ENCODE measurements around the gene ACP1. TPM values are rescaled to one million over a fixed set of nuclear protein-coding genes. Genes with fewer than 3 reads are reported as not detected.

ACP1 gene
- total RNA-seq, 2 experiments from 2014 or later, result 95.2 to 113 TPM

DNA sequence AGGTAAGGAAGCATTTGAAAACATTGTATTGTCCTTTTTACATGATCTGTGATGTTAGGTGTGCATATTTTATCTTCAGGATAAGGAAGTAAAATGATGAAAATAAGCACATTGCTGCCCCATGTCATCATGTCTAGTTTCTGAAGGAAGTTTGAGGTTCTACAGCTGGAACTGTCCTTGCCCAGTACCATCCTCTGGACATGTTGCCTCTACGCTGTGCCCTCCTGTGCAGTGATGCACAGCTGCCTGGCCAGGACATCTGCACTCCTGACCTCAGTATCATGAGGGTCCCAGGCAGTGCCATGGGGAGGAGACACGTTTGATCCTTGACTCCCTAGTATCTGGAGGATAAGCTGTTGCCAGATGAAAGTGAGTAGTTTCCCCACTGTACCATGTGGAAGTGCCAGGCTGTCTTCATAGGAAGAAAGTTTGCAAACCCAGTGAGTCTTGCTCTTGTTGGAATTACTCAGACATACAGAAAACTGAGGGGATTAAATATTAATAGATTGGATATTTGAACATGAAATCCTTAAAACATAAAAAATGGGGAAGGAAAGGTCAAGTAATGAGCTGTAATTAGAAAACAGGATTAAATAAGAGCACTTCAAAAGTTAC, 13.7 kb downstream of the ACP1 start:
- Mint-ChIP-seq H3K27ac (no peak overlapping the region), H3K9me3 (ENCODE audit: low read depth) (no peaks in the 10 kb centered on the region), H3K4me1 (peaks cover 2% of the 10 kb centered on the region), H3K4me3 (no peak overlapping the region), H3K36me3 (peaks cover 39% of the 10 kb centered on the region), H3K27me3 (no peaks in the 10 kb centered on the region)
- CTCF ChIA-PET, result interaction anchor here (0.9 to 1.3 kb wide), 2 partner anchors 258 to 359 kb away, joined by 3 to 4 read pairs; no protein-coding TSS in a partner anchor
- ATAC-seq, result no peak
- no peak for DNase-seq

DNA sequence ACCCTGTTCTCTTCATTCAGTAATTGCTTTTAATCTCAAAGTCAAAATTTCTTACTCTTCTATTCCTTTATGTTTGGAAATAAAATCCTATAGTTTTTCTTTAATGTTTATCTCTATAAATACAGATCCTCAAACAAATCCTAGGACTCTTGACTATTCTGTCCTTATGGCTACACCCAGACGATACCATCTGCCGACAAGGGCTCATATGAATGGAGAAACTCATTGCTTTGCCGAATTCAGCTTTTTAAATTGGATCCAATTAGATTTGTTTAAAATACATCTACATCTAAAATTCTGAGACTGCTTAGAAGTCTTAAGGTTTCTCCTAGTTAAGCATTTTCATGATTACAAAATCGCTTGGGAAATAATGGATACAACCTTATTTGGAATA, 14.2 kb downstream of the ACP1 start:
- Mint-ChIP-seq H3K4me3 (no peak overlapping the region), H3K4me1 (peaks cover 2% of the 10 kb centered on the region), H3K27ac (no peak overlapping the region), H3K36me3 (peaks cover 39% of the 10 kb centered on the region), H3K9me3 (ENCODE audit: low read depth) (no peaks in the 10 kb centered on the region), H3K27me3 (no peaks in the 10 kb centered on the region)
- CTCF ChIA-PET, result interaction anchor here (0.6 to 1.3 kb wide), 3 partner anchors 257 to 358 kb away, joined by 3 to 4 read pairs (median 4); no protein-coding TSS in a partner anchor
- ATAC-seq (no peak), DNase-seq (no peak)

DNA sequence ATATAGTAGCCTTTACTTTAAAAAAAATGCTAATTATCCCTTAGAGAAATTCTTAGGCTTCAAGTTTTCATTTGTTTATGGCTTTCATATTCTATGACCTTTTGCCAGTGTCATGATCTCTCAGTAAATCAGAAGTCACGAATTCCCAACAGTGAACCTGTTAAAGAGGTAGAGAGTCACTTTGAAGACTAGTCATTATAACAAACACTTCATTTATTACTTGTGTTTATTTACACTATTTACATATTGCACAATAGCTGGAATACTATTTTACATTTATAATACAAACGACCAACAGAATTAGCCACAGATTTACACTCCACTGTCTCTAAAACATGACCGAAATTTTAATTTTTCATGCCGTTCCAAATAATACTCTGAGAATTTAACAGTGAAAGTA, 14.6 kb downstream of the ACP1 start:
- Mint-ChIP-seq H3K4me1 (peaks cover 2% of the 10 kb centered on the region), H3K27ac (no peak overlapping the region), H3K27me3 (no peaks in the 10 kb centered on the region), H3K9me3 (ENCODE audit: low read depth) (no peaks in the 10 kb centered on the region), H3K36me3 (peaks cover 38% of the 10 kb centered on the region), H3K4me3 (no peak overlapping the region)
- DNase-seq (no peak), ATAC-seq (no peak)
- CTCF ChIA-PET, result interaction anchor here (0.6 to 0.9 kb wide), 2 partner anchors 257 to 259 kb away, joined by 3 to 4 read pairs; no protein-coding TSS in a partner anchor

DNA sequence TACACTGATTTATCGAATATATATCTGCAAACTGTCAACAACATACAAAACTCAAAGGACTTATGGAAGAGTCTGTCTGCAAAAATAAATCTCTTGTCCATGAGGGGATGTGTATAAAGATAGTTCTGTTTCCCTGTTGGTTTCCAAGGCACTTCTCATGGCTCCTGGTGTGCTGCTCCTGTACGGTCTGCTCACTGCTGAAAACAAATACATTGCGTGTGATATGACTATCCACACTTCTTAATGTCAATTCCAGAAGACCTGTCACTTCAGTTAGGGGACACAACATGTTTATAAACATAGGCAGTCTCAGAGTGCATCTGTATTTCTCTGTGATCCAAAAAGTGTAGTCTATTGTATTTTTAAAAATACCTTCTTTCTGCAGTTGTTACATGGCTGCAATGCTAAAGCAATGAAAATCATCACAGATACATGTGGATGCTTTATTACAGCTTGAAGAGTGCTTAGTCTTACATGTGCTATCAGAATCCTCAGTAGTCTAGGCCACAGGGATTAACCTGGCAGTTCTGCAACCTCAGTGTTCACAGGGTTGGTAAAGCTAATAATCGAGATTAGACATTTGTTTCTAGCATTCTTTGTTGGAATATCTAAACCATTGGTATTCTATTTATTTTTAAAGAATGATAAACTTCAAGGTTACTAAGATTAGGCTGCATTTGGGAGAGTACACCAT, 15.4 kb downstream of the ACP1 start:
- Mint-ChIP-seq H3K9me3 (ENCODE audit: low read depth) (no peaks in the 10 kb centered on the region), H3K27me3 (no peaks in the 10 kb centered on the region), H3K27ac (no peak overlapping the region), H3K4me1 (no peaks in the 10 kb centered on the region), H3K36me3 (peaks cover 36% of the 10 kb centered on the region), H3K4me3 (no peak overlapping the region)
- CTCF ChIA-PET, result no interaction called here
- ATAC-seq (no peak), DNase-seq (no peak)

DNA sequence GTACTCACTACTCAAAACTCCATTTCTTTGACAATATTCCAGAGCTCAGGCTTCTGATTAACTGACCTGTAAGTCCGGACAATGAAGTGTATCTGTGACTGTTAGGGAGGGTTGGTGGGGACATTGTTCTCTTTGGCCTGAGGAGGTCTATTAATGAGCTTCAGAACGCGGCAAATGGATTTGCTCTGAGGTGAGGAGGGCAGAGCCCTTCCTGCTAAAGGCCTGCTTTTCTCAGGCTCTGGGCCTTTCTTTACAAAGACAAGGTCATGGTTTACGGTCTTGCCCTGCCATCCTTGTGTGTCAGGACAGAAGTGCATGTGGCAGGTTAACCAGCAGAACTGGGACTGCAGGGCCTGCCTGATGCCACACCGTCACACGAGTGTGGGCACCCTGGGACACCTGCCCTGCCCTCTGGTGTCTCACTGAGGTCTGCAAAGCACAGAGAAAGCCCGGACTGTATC, 15.9 kb downstream of the ACP1 start:
- H3K9me3 Mint-ChIP-seq (ENCODE audit: low read depth), result no peaks in the 10 kb centered on the region
- no peaks in the 10 kb centered on the region for H3K4me1 Mint-ChIP-seq
- CTCF ChIA-PET, result no interaction called here
- ATAC-seq (no peak), DNase-seq (no peak)
- H3K4me3 Mint-ChIP-seq, result no peak overlapping the region
- peaks cover 5% of the 10 kb centered on the region for H3K27me3 Mint-ChIP-seq
- no peak overlapping the region for H3K27ac Mint-ChIP-seq
- peaks cover 32% of the 10 kb centered on the region for H3K36me3 Mint-ChIP-seq

DNA sequence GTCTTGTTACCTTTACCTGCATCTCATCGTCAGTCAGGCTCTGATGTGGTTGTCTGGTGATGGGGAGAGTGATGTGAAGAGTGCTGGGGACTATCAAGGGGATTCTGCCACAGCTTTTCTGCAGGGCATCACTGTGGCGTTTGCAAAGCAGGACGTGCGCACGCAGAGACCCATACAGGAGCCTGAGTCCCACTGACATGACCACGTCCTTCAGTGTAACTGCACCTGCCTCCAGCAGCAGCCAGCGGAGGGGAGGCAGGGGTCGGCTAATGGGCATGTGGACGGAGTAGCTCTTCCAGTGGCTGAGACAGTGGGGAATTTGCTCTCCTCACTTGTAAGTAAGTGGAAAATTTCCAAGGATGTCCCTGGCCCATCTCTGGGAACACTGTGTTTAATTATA, 16.6 kb downstream of the ACP1 start:
- Mint-ChIP-seq H3K9me3 (ENCODE audit: low read depth) (no peaks in the 10 kb centered on the region), H3K4me1 (no peaks in the 10 kb centered on the region), H3K36me3 (peaks cover 32% of the 10 kb centered on the region), H3K27me3 (peaks cover 12% of the 10 kb centered on the region), H3K27ac (no peak overlapping the region), H3K4me3 (no peak overlapping the region)
- no peak for ATAC-seq
- CTCF ChIA-PET, result no interaction called here
- DNase-seq, result no peak

DNA sequence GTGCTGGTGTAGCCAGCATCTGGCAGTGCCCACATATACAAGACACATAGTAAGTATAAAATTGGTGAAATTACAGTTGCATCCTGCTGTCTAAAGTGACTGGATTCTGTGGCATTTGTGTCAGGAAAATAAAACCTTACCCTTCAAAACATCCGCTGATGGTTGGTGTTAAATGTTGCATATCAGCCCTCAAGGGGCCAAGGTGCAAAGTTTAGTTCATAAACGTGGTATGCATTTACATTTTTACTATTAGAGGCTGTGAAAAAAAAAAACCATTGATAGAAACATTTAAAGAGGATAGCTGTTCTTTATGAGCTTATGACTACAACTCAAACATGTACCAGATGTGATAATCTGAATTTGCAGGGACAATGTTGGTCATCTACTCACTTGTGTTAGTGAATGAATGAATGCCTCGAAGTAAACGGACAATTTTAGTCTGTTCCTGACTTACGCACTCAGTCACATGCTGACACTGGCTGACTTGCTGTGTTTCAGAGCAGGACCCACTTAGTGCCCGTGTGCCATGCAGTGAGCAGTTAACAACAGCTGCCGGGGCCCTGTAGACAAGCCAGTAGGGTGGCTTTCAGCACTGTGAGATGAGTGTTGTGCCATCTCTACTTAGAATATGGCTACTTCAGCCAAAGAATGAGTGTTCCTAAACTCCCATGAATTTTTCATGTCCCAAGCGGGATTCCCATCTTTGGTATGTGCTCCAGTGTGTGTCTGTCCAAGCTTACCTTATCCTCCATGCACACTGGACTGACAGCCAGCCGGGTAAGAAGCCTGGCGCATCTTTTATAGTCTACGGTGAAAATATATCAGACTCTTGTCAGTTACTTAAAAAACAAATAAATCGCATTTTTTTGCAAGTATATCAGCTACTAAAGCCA, 17.9 kb downstream of the ACP1 start:
- DNase-seq (no peak), ATAC-seq (no peak)
- no peak overlapping the region for H3K4me3 Mint-ChIP-seq
- H3K27ac Mint-ChIP-seq, result no peak overlapping the region
- peaks cover 22% of the 10 kb centered on the region for H3K27me3 Mint-ChIP-seq
- H3K9me3 Mint-ChIP-seq (ENCODE audit: low read depth), result no peaks in the 10 kb centered on the region
- no peaks in the 10 kb centered on the region for H3K4me1 Mint-ChIP-seq
- CTCF ChIA-PET, result no interaction called here
- H3K36me3 Mint-ChIP-seq, result peaks cover 25% of the 10 kb centered on the region

DNA sequence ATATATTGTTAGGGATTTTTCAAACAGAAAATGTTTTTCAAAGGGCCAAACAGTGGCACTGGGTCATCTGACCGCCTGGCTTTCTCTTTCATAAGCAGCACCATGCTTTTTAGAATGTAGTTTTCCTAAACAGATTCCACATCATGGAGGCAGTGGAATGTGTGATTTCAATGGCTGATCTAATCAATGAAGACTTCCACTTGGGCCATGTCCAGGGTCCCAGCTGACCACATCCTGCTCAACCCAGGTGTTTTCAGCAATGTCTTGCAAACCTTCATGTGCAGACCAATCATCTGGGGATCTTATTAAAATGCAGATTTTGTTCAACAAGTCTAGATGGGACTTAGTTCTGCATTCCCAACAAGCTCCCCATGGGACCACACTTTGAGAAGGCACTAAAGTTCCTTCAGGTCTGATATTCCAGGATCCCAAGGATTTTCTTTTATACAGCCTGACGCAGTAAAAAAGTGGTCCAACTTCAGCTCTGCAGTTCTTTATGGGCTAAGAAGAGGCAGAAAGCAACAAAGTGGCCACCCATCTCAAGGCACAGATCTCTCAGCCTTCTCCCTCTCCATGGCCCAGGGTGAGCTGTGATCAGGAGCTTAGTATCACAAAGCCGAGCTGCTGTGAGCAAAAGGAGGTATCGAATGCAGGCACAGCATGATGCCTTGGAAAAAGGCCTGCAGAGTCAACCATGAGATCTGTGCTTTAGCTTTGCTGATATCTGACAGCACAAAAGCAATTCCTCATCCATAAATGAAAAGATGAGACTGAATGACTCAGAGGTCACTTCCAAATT, 19.4 kb downstream of the ACP1 start:
- CTCF ChIA-PET, result no interaction called here
- Mint-ChIP-seq H3K9me3 (ENCODE audit: low read depth) (no peaks in the 10 kb centered on the region), H3K27me3 (peaks cover 24% of the 10 kb centered on the region), H3K36me3 (peaks cover 17% of the 10 kb centered on the region), H3K4me3 (no peak overlapping the region), H3K4me1 (peaks cover 2% of the 10 kb centered on the region), H3K27ac (no peak overlapping the region)
- DNase-seq, result no peak
- no peak for ATAC-seq

DNA sequence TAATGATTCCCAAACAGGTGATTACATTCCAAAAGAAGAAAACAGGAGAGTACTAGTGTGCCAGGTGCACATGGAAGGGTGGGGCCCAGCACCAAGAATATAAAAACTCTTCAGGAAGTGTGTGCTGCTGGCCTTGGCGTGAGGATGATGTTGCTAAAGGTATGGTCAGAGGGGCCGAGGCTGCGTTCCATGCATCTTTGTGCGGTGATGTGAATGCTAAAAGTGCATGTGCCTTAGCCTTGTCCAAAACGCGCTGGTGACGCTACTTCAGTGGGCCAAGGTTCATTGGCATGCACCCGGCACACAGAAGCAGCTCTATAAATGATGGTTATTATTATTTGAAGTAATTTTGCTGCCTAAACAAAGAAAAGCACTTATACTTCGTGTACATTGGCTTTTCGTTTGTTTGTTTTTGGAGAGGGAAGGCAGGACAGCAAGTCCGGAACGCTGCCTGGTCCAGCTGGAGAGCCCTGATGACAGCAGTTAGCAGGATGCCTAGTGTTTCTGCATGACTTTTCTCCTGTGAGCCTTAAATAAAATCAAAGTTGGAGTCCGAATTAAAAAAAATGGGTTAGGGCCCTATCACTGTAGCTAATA, 20.2 kb downstream of the ACP1 start:
- Mint-ChIP-seq H3K4me3 (no peak overlapping the region), H3K4me1 (peaks cover 7% of the 10 kb centered on the region), H3K9me3 (ENCODE audit: low read depth) (no peaks in the 10 kb centered on the region), H3K36me3 (peaks cover 12% of the 10 kb centered on the region), H3K27ac (no peak overlapping the region), H3K27me3 (peaks cover 31% of the 10 kb centered on the region)
- DNase-seq (no peak), ATAC-seq (no peak)
- CTCF ChIA-PET, result no interaction called here

DNA sequence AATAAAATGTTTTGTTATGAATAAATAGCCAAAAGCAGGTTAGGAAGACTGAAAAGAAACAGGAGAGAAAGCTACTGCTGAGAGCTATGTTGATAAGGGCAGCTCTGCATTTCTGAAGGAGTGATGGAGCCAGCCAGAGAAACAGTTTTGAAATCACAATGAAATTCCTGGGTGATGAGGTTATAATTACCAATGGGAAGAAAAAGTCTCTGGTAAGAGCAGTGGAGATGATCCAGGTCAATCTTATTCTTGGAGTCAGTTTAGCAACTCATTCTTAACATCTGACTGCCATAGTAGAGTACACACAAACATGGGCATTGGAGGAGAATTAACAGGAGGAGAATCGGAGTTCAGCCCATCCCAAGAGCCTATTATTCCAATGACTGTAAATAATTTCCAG, 20.8 kb downstream of the ACP1 start:
- H3K9me3 Mint-ChIP-seq (ENCODE audit: low read depth), result no peaks in the 10 kb centered on the region
- peaks cover 9% of the 10 kb centered on the region for H3K36me3 Mint-ChIP-seq
- no peak overlapping the region for H3K4me3 Mint-ChIP-seq
- no peak for DNase-seq
- peaks cover 7% of the 10 kb centered on the region for H3K4me1 Mint-ChIP-seq
- no peak for ATAC-seq
- CTCF ChIA-PET, result no interaction called here
- peaks cover 37% of the 10 kb centered on the region for H3K27me3 Mint-ChIP-seq
- no peak overlapping the region for H3K27ac Mint-ChIP-seq

DNA sequence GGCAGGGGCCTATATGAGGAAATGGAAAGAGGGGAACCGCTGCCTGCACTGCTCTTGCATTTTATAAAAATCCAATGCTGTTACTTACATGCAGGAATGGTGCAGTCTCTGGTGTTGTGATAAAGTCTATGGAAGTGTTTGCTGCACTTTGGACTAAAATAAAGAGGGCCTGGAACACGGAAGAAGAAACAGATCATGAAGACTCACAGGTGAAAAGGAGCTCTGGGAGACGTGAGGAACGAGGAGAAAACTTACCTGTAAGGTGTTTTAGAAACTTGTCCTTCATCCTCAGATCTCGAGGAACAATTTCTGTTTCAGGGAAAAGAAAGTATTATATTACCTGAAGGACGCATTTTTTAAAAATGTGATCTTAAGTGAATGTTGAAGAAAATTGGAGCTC, 21.3 kb downstream of the ACP1 start:
- Mint-ChIP-seq H3K4me1 (peaks cover 7% of the 10 kb centered on the region), H3K9me3 (ENCODE audit: low read depth) (no peaks in the 10 kb centered on the region), H3K4me3 (no peak overlapping the region), H3K27me3 (peaks cover 42% of the 10 kb centered on the region), H3K27ac (no peak overlapping the region), H3K36me3 (peaks cover 7% of the 10 kb centered on the region)
- ATAC-seq, result no peak
- CTCF ChIA-PET, result no interaction called here
- no peak for DNase-seq

DNA sequence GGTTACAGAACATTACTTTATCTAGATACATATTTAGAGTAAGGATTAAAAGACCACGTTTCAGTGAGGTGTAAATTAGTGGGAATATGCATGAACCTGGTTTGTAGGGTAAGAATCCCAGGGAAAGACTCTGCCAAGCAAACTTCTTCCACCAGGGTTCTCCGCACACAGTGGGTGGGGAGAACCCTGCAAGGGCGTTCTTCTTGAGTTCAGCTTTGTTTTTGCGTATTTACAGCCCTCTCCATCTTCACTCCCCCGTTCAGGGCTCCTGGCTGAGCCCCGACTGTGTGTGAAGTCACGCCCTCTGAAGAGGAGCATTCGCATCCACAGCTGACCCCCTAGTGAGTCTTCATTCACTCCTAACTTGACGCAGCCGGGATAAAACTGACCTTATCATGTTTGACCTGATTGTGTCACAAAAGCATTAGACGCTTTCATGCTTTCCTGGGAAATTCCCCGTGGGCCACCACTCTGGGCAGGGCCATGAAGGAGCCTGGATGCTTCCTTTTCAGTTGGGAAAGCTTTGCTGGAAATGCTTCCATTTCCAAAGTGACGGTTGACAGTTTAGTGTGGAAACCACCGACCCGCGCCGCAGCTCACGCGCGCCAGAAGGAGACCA, 22.1 kb downstream of the ACP1 start:
- H3K4me3 Mint-ChIP-seq, result no peak overlapping the region
- peaks cover 2% of the 10 kb centered on the region for H3K36me3 Mint-ChIP-seq
- peaks cover 7% of the 10 kb centered on the region for H3K4me1 Mint-ChIP-seq
- CTCF ChIA-PET, result no interaction called here
- no peak for DNase-seq
- H3K27me3 Mint-ChIP-seq, result peaks cover 48% of the 10 kb centered on the region
- no peak overlapping the region for H3K27ac Mint-ChIP-seq
- ATAC-seq, result no peak
- H3K9me3 Mint-ChIP-seq (ENCODE audit: low read depth), result no peaks in the 10 kb centered on the region
